ENCODE measurements around the gene CBLC. TPM values are rescaled to one million over a fixed set of nuclear protein-coding genes. Genes with fewer than 3 reads are reported as not detected.
A peak's percentile ranks its signal among the peaks of the same experiment; 100 is the strongest.
"Not testable (repeated sequence)": the region's sequence is repeated elsewhere in the genome, so short reads cannot be mapped to it uniquely, and the experiment has no call there.

The CBLC gene
- total RNA-seq, 1 donor from 2014 or later, result not detected

GRCh38 chr19:44779150-44779549 lies 1.5 kb downstream of the CBLC start:
- H3K4me3 Mint-ChIP-seq (ENCODE audit: unreplicated experiment), result no peak overlapping the region
- H3K27ac Mint-ChIP-seq (ENCODE audit: unreplicated experiment), result no peak overlapping the region
- H3K4me1 Mint-ChIP-seq (ENCODE audit: low read depth), result peaks cover 3% of the 10 kb centered on the region
- no peaks in the 10 kb centered on the region for H3K9me3 Mint-ChIP-seq (ENCODE audit: low read depth)
- H3K36me3 Mint-ChIP-seq (ENCODE audit: low read depth), result no peaks in the 10 kb centered on the region
- TF ChIP-seq CTCF (IDR thresholded peaks at IDR 0.05), result no peak
- DNase-seq (ENCODE audit: low spot score), result no peak
- peaks cover under 1% of the 10 kb centered on the region for H3K27me3 Mint-ChIP-seq (ENCODE audit: low read depth)

GRCh38 chr19:44781694-44782093 lies 4.0 kb downstream of the CBLC start:
- DNase-seq (ENCODE audit: low spot score), result not testable (repeated sequence)

GRCh38 chr19:44782729-44783128 lies 5.0 kb downstream of the CBLC start:
- Mint-ChIP-seq H3K27ac (ENCODE audit: unreplicated experiment) (no peak overlapping the region), H3K9me3 (ENCODE audit: low read depth) (no peaks in the 10 kb centered on the region), H3K4me1 (ENCODE audit: low read depth) (peaks cover 6% of the 10 kb centered on the region), H3K4me3 (ENCODE audit: unreplicated experiment) (no peak overlapping the region), H3K27me3 (ENCODE audit: low read depth) (peaks cover 2% of the 10 kb centered on the region), H3K36me3 (ENCODE audit: low read depth) (no peaks in the 10 kb centered on the region)
- peak; percentile 29 for TF ChIP-seq CTCF (IDR thresholded peaks at IDR 0.05)
- no peak for DNase-seq (ENCODE audit: low spot score)

More at GRCh38 chr19:44781694-44782093, 4.0 kb downstream of the CBLC start:
- H3K27me3 Mint-ChIP-seq (ENCODE audit: low read depth); H3K36me3 Mint-ChIP-seq (ENCODE audit: low read depth); H3K9me3 Mint-ChIP-seq (ENCODE audit: low read depth); H3K4me3 Mint-ChIP-seq (ENCODE audit: unreplicated experiment); H3K27ac Mint-ChIP-seq (ENCODE audit: unreplicated experiment); H3K4me1 Mint-ChIP-seq (ENCODE audit: low read depth): not testable (repeated sequence)

GRCh38 chr19:44783545-44783944 lies 5.9 kb downstream of the CBLC start:
- Mint-ChIP-seq H3K36me3 (ENCODE audit: low read depth) (no peaks in the 10 kb centered on the region), H3K4me3 (ENCODE audit: unreplicated experiment) (no peak overlapping the region), H3K27ac (ENCODE audit: unreplicated experiment) (no peak overlapping the region), H3K27me3 (ENCODE audit: low read depth) (peaks cover 2% of the 10 kb centered on the region), H3K9me3 (ENCODE audit: low read depth) (no peaks in the 10 kb centered on the region), H3K4me1 (ENCODE audit: low read depth) (peaks cover 6% of the 10 kb centered on the region)
- DNase-seq (ENCODE audit: low spot score), result no peak
- no peak for TF ChIP-seq CTCF (IDR thresholded peaks at IDR 0.05)

GRCh38 chr19:44785271-44785670 lies 7.6 kb downstream of the CBLC start:
- Mint-ChIP-seq H3K27me3 (ENCODE audit: low read depth) (peaks cover 2% of the 10 kb centered on the region), H3K4me3 (ENCODE audit: unreplicated experiment) (no peak overlapping the region), H3K27ac (ENCODE audit: unreplicated experiment) (no peak overlapping the region), H3K4me1 (ENCODE audit: low read depth) (peaks cover 6% of the 10 kb centered on the region), H3K36me3 (ENCODE audit: low read depth) (no peaks in the 10 kb centered on the region), H3K9me3 (ENCODE audit: low read depth) (no peaks in the 10 kb centered on the region)
- TF ChIP-seq CTCF (IDR thresholded peaks at IDR 0.05), result no peak
- no peak for DNase-seq (ENCODE audit: low spot score)

GRCh38 chr19:44785993-44786392 lies 8.3 kb downstream of the CBLC start:
- H3K27ac Mint-ChIP-seq (ENCODE audit: unreplicated experiment), result no peak overlapping the region
- H3K36me3 Mint-ChIP-seq (ENCODE audit: low read depth), result no peaks in the 10 kb centered on the region
- no peak for DNase-seq (ENCODE audit: low spot score)
- no peak for TF ChIP-seq CTCF (IDR thresholded peaks at IDR 0.05)
- peaks cover 6% of the 10 kb centered on the region for H3K4me1 Mint-ChIP-seq (ENCODE audit: low read depth)
- H3K4me3 Mint-ChIP-seq (ENCODE audit: unreplicated experiment), result no peak overlapping the region
- H3K27me3 Mint-ChIP-seq (ENCODE audit: low read depth), result peaks cover 2% of the 10 kb centered on the region
- H3K9me3 Mint-ChIP-seq (ENCODE audit: low read depth), result no peaks in the 10 kb centered on the region
